ENCODE measurements around the gene COTL1. TPM values are rescaled to one million over a fixed set of nuclear protein-coding genes. Genes with fewer than 3 reads are reported as not detected.

The COTL1 gene
- total RNA-seq, 1 donor from 2014 or later, result 179 TPM

GRCh38 chr16:84612686-84613085, 5.2 kb downstream of the COTL1 start:
- peaks cover 20% of the 10 kb centered on the region for H3K36me3 Mint-ChIP-seq
- no peak for TF ChIP-seq CTCF (conservative IDR thresholded peaks at IDR 0.05)
- no peak for DNase-seq (ENCODE audit: extremely low spot score, unreplicated experiment)
- no peaks in the 10 kb centered on the region for H3K9me3 Mint-ChIP-seq
- H3K4me3 Mint-ChIP-seq, result no peak overlapping the region
- no peak overlapping the region for H3K27ac Mint-ChIP-seq
- peaks cover 6% of the 10 kb centered on the region for H3K27me3 Mint-ChIP-seq
- H3K4me1 Mint-ChIP-seq (ENCODE audit: unreplicated experiment), result peaks cover 50% of the 10 kb centered on the region

GRCh38 chr16:84611041-84611440, 6.8 kb downstream of the COTL1 start:
- H3K36me3 Mint-ChIP-seq, result peaks cover 23% of the 10 kb centered on the region
- no peak overlapping the region for H3K4me3 Mint-ChIP-seq
- no peak for DNase-seq (ENCODE audit: extremely low spot score, unreplicated experiment)
- H3K4me1 Mint-ChIP-seq (ENCODE audit: unreplicated experiment), result peaks cover 44% of the 10 kb centered on the region
- no peak for TF ChIP-seq CTCF (conservative IDR thresholded peaks at IDR 0.05)
- H3K27me3 Mint-ChIP-seq, result no peaks in the 10 kb centered on the region
- H3K27ac Mint-ChIP-seq, result no peak overlapping the region
- H3K9me3 Mint-ChIP-seq, result no peaks in the 10 kb centered on the region

- DNase-seq (ENCODE audit: extremely low spot score, unreplicated experiment), result no peak
- H3K27me3 Mint-ChIP-seq, result no peaks in the 10 kb centered on the region
- no peak overlapping the region for H3K4me3 Mint-ChIP-seq
- no peak overlapping the region for H3K27ac Mint-ChIP-seq
- peaks cover 21% of the 10 kb centered on the region for H3K36me3 Mint-ChIP-seq
- no peaks in the 10 kb centered on the region for H3K9me3 Mint-ChIP-seq
- H3K4me1 Mint-ChIP-seq (ENCODE audit: unreplicated experiment), result peaks cover 40% of the 10 kb centered on the region
- no peak for TF ChIP-seq CTCF (conservative IDR thresholded peaks at IDR 0.05)
Observed at GRCh38 chr16:84610376-84610775, 7.5 kb downstream of the COTL1 start.

GRCh38 chr16:84609563-84610177, 8.2 kb downstream of the COTL1 start:
- TF ChIP-seq CTCF (conservative IDR thresholded peaks at IDR 0.05), result no peak
- H3K4me1 Mint-ChIP-seq (ENCODE audit: unreplicated experiment), result peaks cover 42% of the 10 kb centered on the region
- peaks cover 21% of the 10 kb centered on the region for H3K36me3 Mint-ChIP-seq
- no peak overlapping the region for H3K4me3 Mint-ChIP-seq
- DNase-seq (ENCODE audit: extremely low spot score, unreplicated experiment), result no peak
- no peaks in the 10 kb centered on the region for H3K27me3 Mint-ChIP-seq
- H3K27ac Mint-ChIP-seq, result no peak overlapping the region
- no peaks in the 10 kb centered on the region for H3K9me3 Mint-ChIP-seq

- H3K9me3 Mint-ChIP-seq, result no peaks in the 10 kb centered on the region
- DNase-seq (ENCODE audit: extremely low spot score, unreplicated experiment), result no peak
- H3K27ac Mint-ChIP-seq, result peak overlapping the region; percentile 6
- no peak overlapping the region for H3K4me3 Mint-ChIP-seq
- peaks cover 21% of the 10 kb centered on the region for H3K36me3 Mint-ChIP-seq
- no peak for TF ChIP-seq CTCF (conservative IDR thresholded peaks at IDR 0.05)
- no peaks in the 10 kb centered on the region for H3K27me3 Mint-ChIP-seq
- peaks cover 38% of the 10 kb centered on the region for H3K4me1 Mint-ChIP-seq (ENCODE audit: unreplicated experiment)
Observed at GRCh38 chr16:84608282-84608681, 9.6 kb downstream of the COTL1 start.

GRCh38 chr16:84607694-84608093, 10.2 kb downstream of the COTL1 start:
- no peak for DNase-seq (ENCODE audit: extremely low spot score, unreplicated experiment)
- Mint-ChIP-seq H3K4me3 (no peak overlapping the region), H3K4me1 (ENCODE audit: unreplicated experiment) (peaks cover 42% of the 10 kb centered on the region), H3K27me3 (no peaks in the 10 kb centered on the region), H3K27ac (peak overlapping the region; percentile 6), H3K36me3 (peaks cover 21% of the 10 kb centered on the region), H3K9me3 (no peaks in the 10 kb centered on the region)
- no peak for TF ChIP-seq CTCF (conservative IDR thresholded peaks at IDR 0.05)

All from type B pancreatic cell (in vitro differentiated cells).